Hematopoietic multipotent progenitor cell treated with erythropoietin and hydrocortisone succinate and interleukin-3 and kit ligand, for 15 days (in vitro differentiated cells): Measurements from ENCODE around the gene ZNF446.
"Not testable (repeated sequence)": the region's sequence is repeated elsewhere in the genome, so short reads cannot be mapped to it uniquely, and the experiment has no call there.

Experiments
- DNase-seq: peaks from one replicate; pipeline ENCODE4 v3.0.0-alpha.2; 2015; ENCODE audit warnings: low spot score

The ZNF446 gene

DNA sequence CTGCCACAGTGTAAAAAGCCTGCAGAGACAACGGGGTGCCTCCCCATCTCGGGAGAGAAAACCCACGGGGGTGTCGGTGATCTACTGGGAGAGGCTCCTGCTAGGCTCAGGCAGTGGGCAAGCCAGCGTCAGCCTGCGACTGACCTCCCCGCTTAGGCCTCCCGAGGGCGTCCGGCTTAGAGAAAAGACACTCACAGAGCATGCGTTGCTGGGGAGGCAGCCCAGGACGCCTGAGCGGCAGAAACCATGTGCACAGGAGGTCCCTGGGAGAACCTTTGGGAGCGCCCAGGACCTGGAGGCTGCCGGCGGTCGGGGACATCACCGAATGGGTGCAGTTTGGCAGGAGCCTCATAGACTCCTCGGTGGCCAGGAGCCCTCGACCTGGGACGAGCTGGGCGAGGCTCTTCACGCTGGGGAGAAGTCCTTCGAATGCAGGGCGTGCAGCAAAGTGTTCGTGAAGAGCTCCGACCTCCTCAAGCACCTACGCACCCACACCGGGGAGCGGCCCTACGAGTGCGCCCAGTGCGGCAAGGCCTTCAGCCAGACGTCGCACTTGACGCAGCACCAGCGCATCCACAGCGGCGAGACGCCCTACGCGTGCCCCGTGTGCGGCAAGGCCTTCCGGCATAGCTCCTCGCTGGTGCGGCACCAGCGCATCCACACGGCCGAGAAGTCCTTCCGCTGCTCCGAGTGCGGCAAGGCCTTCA lies 5.2 kb upstream of the ZNF446 start:
- not testable (repeated sequence) for DNase-seq

DNA sequence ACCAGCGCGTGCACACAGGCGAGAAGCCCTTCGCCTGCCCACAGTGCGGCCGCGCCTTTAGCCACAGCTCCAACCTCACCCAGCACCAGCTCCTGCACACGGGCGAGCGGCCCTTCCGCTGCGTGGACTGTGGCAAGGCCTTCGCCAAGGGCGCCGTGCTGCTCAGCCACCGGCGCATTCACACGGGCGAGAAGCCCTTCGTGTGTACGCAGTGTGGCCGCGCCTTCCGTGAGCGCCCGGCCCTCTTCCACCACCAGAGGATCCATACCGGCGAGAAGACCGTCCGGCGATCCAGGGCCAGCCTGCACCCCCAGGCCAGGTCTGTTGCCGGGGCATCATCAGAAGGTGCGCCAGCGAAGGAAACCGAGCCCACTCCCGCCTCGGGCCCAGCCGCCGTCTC lies 4.4 kb upstream of the ZNF446 start:
- DNase-seq = no peak

DNA sequence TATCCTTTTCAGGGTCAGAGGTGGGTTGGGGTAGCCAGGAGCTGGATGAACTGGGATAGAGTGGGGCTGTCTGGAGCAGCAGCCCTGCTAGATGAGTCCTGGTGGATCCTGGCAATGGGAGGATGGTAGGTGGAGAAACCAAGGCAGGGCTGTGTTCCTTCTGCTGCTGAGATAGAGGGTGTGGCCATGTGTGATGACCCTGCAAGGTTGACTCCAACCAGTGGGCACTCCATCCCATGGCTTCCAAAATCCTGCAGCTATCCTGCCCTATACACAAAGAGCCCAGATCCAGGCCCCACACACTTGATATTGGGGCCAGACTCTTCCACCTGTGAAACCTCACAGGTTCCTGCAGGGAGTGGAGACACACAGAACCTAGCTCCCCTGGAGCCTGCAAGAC lies 2.4 kb upstream of the ZNF446 start:
- no peak for DNase-seq

DNA sequence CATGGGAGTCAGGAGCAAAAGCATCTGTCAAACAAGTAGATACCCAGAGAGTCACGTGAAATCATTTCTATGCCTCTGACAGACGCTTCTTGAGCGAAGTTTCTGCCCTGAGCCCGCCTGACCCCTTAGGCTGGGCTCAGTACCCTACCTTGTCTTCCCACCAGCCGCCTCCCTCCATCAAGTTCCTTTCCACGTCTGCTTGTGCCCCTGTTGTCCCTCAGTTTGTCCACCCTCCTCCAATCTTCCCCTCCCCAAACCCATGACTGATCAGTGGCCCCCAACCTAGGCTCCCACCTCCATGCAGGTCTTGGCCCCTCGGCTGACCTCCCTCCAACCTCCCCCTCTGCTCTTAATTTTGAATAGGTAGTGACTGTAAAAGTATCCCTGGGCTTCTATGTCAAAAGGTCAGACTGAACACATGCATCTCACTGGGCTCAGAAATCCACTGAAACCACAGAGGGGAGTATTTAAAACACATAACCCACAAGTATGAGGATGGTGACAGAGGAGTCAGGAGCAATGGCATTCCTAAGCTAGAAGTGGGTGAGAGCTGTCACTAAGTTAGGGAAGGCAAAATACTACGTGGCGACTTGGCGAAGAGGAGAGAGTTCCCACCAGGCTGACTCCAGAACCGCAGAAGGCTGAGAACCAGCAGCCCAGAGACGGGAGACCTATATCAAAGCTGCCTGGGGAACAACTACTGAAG lies 1.7 kb upstream of the ZNF446 start:
- DNase-seq = no peak

DNA sequence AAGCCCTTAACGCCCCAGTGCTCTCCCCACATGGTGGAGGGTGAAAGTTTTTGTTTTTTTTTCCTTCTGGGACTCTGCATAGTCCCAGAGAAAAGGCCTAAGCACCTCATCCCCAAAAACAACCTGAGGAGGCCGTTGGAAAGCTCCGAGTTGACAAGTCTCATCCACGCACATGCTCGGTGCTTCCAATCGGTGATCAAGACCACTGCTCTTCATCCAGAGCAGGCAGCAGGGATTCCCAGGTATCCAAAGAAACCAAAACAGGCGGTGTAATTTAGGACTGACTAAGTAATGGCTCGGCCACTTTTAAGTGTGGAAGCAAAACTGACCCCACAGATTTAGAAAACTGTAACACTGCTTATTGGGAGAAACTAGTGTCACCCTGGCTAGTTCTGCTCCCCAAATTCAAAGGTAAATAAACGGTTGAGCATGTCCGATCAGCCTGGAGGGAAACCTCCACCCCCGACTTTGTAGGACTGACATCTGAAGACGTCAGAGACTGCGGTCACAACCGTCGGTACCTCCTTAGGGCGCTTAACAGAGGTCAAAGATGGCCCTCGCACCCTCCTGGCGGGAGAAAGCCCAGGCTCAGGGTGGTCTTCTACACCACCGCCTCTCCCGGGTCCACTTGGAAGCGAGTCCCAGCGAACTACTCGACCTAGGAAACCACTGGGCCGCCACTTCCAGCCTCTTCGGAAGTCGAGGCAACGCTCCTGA lies 997 bp upstream of the ZNF446 start:
- no peak for DNase-seq

DNA sequence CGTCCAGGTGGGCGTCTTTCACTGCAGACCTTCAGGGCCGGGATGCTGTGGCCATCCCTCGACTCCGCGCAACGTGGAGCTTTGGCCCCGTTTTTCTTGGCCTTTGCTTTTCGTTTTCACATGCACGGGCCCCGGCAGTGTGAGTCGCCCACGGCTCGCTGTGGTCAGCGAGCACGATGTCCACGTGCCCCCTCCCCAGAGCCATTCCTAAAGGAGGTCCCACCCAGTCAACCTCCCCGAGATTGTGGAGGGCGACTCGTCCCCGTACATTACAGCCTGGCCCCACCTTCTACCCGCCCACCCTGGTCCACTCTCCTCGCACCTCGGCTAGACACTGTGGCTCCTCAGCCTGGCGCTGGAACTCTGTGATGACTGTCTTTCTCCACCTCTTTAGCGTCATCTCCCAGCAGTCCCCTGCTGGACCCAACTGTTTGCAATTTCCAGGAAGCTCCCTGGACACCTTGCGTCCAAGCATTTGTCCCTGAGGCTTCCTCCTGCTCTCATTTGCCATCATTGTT lies 405 bp downstream of the ZNF446 start:
- no peak for DNase-seq

DNA sequence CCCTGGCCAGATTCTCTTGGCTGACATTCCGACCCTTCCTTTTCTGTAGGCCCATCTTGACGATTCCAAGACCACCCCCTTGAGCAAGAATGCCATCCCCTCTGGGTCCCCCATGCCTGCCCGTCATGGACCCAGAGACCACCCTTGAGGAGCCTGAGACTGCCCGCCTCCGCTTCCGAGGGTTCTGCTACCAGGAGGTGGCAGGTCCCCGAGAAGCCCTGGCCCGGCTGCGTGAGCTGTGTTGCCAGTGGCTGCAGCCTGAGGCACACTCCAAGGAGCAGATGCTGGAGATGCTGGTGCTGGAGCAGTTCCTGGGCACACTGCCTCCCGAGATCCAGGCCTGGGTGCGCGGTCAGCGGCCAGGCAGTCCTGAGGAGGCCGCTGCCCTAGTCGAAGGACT lies 978 bp downstream of the ZNF446 start:
- DNase-seq = no peak

DNA sequence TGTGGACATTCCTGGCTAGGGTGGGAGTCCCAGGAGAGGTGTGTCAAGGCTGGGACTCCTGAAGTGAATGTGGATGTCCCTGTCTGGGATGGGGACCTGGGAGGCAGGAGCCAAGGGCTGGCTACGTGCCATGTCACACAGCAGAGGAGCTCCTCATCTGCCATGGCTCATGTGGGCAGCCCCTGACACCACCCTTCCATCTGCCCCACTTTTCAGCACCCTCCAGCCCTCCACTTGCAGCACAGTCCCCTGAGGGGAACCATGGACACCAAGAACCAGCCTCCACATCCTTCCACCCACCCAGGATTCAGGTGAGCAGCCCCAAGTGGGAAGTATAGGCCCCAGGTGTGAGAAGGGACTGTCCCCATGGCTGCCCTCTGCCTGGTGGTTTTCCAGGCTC lies 1.7 kb downstream of the ZNF446 start:
- DNase-seq = no peak

DNA sequence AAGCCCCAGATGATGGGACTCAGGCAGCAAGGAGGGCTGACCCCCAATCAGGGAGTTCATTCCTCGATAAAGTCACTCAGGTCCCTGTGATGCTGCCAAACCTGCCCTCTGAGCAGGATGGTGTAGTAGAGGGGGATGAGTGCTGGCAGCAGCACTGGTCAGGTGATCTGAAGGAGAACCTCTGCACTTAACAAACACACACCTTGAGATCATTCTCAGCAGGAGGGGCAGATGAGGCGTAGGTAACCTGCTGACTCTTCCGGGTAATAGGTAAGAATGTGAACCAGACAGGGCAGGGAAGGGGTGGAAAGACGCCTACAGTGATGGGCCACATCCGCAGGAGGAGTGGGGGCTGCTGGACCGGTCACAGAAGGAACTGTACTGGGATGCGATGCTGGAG lies 3.2 kb downstream of the ZNF446 start:
- no peak for DNase-seq

DNA sequence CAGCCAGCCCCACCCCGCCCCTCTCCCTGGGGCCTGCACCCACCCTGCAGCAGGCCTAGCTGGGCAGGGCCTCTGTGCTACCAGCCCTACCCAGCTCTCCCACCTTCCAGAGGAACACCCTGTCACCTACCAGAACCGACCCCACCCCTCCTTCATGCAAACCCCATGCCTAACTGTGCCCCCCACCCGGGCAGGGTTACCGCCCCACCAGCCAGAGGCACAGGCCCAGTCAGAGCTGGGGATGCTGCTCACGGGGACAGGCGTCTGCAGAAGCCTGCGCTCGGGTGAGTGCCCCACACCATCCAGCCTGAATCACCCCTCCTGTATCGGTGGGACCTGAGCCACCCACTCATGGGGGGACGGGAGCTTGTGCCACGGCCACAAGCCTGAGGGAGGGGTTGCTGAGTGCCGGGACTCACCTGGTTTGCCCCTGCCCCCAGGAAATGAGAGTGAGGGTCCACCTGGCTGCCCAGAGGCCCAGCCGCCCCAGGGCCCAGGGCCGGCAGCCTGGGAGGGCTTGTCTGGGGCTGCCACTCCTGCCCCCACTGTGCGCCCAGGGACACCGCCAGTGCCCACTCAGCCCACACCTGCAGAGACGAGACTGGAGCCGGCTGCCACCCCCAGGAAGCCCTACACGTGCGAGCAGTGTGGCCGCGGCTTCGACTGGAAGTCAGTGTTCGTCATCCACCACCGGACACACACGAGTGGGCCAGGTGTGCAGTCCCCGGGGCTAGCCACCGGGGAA lies 3.8 kb downstream of the ZNF446 start:
- DNase-seq = no peak

DNA sequence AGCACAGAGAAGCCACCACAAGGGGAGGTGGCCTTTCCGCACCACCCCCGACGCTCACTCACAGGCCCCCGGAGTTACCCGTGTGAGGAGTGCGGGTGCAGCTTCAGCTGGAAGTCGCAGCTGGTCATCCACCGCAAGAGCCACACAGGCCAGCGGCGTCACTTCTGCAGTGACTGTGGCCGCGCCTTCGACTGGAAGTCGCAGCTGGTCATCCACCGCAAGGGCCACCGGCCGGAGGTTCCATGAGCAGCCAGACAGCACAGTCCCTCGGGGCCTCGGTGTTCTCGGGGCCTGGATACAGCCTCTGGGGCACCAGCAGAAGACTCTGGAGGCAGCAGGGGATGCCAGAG lies 4.3 kb downstream of the ZNF446 start:
- no peak for DNase-seq

DNA sequence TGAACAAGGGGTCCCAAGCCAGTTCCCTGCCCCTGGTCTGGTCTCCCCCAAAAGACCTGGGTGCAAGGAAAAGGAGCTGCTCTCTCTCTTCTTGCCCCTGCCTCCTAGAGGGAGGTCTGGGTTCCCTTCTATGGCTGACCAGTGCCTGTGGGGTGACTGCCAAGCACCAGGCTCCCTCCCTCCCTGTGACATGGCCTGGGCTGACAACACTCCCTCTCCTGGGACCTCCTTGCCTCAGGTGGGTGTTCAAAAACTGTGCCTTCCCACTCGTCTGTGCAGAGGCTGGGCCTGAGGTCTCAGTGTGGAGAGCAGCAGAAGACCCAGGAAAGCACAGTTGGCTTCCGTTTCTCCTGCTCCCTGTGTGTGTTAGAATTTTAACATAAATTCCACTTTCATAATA lies 4.7 kb downstream of the ZNF446 start:
- DNase-seq = no peak

DNA sequence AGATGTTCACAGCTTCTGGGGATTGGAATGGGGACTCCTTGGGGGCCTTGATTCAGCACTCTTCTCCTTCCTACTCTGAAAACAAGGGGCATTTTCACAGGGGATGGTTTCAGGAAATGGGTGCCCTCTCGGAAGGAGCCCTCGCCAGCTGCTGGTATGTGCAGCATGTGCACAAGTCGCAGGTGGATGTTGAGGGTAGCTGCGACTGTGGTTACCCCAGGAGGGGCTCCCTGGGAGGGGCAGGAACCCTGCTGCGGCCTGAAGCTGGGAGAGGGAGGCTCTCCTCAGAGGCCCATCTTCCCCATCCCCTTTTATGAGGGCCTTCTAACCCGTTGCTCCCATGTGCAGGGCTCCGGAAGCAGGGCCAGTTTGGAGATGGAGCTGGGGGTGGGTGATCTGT lies 6.2 kb downstream of the ZNF446 start:
- DNase-seq = no peak

DNA sequence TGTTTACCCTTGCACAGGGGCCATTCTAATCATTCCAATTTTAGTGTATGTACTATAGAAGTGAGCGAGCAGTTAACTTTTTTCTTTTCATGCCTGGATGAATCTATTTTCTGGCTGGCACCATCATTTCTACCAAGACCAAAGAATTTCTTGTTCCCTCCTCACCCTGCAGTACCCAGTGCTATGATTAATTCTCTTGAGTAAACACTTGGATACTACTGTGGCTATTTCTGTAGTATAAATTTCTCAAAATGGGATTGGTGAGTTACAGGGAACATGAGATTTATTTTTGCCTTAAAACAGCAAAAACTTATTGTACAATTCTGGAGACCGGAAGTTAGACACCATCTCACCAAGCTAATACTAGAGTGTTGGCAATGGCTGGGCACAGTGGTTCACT lies 7.6 kb downstream of the ZNF446 start:
- DNase-seq = no peak

DNA sequence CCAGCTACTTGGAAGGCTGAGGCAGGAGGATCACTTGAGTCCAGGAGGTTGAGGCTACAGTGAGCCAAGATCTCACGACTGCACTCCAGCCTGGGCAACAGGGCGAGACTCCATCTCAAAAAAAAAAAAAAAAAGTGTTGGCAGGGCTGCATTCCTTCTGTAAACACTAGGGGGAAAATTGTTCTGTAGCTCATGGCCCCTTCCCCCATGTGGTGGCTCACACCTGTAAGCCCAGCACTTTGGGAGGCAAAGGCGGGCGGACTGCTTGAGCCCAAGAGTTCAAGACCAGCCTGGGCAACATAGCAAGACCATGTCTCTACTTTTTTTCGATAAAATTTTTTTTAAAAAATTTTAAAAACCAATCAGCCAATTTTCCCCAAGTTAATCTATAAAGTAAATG lies 8.2 kb downstream of the ZNF446 start:
- DNase-seq = not testable (repeated sequence)

DNA sequence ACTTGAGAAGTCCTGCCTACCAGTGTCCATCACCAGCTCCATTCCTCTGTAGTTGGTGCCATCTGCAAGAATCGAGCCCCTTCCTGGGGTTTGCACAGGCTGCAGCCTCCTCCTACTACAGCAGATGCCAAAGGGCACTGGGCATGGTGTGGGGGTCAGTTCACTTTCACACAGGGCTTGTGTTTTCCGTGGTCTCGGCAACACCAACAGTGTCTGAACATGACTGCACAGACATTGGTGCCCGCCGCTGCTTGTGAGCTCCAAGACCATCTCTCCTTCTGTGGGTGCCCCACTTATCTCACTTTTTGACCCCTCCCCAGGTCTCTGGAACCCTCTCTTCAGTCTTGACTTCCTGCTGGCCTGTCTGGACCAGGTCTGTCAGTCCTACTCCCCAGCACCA lies 15.2 kb downstream of the ZNF446 start:
- no peak for DNase-seq

DNA sequence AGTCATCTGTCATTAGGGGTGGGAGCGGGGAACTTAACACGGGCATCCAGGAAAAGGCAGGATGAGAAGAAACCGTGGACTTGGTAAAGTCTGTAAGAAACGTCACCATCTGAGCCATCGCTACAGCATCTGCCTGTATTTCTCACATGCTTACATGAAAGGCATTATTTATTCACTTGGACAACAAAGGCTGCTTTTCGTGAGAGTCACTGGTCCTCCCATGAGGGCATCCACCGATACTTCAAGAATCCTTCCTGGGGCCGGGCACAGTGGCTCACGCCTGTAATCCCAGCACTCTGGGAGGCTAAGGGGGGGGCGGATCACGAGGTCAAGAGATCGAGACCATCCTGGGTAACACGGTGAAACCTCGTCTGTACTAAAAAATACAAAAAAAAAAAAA lies 16.1 kb downstream of the ZNF446 start:
- DNase-seq = no peak

DNA sequence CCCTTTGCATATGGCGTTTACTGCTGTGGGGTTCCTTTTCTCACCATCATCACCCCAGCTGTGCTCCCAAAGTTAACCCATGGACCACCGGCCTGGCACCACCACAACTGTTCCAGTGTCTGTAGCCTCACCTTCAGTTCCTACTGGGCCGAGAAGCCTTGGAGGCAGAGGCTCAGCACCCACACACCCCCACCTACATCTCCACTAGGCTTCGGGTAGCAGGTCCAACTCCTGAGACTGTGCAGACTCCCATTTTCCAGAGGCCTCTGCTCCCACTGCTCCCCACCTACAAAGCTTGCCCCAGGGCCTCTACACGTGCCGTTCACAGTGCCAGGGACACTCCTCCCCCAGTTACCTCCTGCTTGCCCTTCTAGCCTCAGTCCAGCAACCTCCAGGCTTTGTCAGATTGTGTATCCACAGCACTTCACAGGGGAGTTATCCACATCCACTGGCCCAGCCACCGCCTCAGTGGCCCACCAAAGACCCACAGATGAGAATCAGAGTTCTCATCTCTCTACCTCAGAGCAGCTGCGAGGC lies 21.6 kb downstream of the ZNF446 start:
- no peak for DNase-seq

DNA sequence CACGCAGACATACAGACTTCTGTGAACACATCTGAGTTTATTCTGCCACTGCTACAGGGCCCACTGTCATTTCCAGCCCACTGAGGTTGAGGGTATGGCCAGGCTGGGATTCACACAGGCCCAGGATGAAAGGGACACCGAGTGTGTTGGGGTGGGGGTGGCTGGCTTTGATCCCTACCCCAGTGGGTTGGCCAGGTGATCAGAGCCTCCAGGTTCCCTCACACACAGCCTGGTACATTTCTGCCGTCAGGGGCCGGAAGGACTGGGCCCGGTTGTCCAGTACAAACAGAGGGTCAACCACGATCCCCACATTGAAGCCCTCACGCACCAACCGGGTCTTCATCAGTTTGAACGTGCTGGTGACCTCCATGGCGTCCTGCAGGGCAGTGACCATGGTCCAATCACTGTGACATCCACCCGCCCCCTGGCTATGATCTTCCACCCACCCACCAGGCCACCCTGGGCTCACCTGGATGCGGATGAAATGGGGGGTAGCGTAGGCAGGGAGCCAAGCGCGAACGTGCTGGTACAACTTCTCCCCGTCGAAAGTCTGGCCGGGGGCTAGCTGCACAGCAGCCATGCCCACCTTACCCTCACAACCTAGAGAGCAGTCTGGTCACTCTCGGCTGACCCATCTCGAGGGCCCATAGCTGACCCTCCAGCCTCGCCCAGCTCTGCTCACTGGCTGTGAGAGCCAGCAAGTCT lies 22.3 kb downstream of the ZNF446 start:
- DNase-seq = no peak

DNA sequence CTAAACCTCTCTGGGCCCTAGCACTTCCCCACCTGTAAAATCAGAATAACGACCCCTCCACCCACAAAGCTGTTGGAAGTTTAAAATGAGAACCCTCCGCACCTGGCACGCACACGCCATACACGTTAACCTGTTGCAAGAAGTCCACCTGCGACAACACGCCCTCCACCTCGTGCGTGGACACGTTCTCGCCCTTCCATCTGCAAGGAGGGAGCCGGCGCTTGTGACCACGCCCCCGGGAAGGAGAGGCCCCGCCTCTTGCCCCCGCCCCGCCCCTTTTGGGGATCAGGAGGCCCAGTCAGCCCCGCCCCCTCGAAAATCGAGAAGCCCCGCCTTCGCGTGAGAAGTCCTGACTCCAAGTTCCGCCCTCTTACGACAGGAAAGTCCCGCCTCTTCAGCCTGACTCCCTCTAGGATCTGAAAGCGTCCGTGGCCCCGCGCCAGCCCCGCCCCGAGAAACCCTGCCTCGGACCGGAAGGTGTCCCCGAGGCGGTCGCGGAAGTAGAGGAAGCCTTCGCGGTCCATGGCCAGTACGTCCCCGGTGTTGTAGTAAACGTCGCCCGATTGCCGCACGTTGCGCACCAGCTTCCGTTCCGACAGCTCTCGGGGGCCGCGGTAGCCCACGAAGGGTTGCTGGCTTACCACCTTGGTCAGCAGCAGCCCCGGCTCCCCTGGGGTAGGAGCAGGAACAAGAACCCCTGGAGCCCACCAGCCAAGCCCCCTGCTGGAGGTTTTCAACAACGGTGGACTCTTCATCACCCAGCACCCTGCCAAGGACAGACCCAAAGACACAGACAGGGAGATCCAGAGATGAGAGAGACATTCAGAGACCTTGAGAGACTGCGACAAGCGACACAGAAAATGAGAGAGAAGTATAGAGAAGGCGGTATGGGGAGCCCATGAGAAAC lies 23.1 kb downstream of the ZNF446 start:
- peak; percentile 99 for DNase-seq

DNA sequence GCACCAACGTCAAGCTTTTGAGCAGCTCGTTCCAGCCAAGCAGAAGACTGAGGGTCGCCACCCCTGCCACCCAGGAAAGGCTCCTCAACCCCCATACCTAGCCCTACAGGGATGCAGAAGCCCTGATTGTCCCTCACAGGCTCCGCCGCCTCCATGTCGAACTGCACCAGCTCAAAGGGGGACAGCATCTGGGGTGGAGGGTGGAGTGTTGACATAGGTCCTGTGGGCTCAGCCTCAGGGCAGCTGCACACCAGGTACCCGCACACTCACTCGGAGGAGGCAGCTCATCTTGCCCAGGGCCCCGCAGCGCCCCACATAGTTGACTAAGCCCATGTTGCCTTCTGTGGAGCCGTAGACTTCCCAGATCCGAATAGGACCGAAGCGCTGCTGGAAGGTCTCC lies 24.1 kb downstream of the ZNF446 start:
- no peak for DNase-seq
